Measurements from ENCODE around the gene ZNFX1.
A peak's percentile ranks its signal among the peaks of the same experiment; 100 is the strongest.

ZNFX1 gene

GRCh38 chr20:49288250-49288751 is 10.4 kb upstream of the ZNFX1 start:
- in situ Hi-C loops (cut with HindIII; ENCODE audit: low pct_unique_long_range_greater_than_20kb, low sequenced_read_pairs) = no loop called here
- TF ChIP-seq JUND (IDR thresholded peaks at IDR 0.05; ENCODE audit: low read depth) = no peak
- peak in 1 of 2 experiments; percentile 44 for DNase-seq (ENCODE audit: low read depth in 1 of 2, low spot score in 1 of 2)

- peak in 1 of 2 experiments; percentile 44 for DNase-seq (ENCODE audit: low read depth in 1 of 2, low spot score in 1 of 2)
- in situ Hi-C loops (cut with HindIII; ENCODE audit: low pct_unique_long_range_greater_than_20kb, low sequenced_read_pairs) = no loop called here
- TF ChIP-seq JUND (IDR thresholded peaks at IDR 0.05; ENCODE audit: low read depth) = no peak
Observed at GRCh38 chr20:49287555-49288249, 9.8 kb upstream of the ZNFX1 start.

- peak in 1 of 2 experiments; percentile 86 for DNase-seq (ENCODE audit: low read depth in 1 of 2, low spot score in 1 of 2)
- in situ Hi-C loops (cut with HindIII; ENCODE audit: low pct_unique_long_range_greater_than_20kb, low sequenced_read_pairs) = no loop called here
- no peak for TF ChIP-seq JUND (IDR thresholded peaks at IDR 0.05; ENCODE audit: low read depth)
Observed at GRCh38 chr20:49286689-49287551, 9.1 kb upstream of the ZNFX1 start.

DNA sequence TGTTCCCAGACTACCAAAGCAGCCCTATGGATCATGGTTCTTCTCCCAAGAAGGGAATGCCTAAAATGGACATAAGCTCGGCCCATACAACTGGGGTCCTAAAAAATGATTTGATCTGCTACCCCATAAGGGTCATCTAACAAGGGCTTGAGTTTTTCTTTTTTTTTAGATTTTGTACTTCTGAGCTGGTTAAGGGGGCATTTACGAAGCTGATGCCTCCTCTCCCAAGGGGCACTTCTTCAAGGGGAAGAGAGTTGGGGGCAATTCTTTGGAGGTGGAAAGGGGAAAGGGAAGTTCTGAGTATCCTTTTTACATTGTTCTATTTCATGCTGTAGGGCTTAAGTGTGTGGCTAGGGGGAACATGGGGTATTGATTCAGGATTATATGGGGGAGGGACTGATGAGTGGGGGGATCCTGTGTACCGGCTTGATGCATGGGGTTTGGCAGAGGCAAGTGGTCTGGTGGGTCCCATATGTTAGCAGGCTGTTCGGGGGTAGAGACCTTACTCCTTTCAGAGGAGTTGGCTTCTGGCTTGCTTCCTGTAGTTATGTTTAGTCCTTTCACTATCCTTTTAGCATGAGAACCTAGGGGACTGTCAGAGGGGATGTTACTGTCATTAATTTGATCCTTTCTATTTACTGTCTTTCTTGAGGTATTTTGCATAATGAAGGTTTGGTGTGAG is 8.1 kb upstream of the ZNFX1 start:
- no peak for DNase-seq (ENCODE audit: low read depth in 1 of 2, low spot score in 1 of 2)
- in situ Hi-C loops (cut with HindIII; ENCODE audit: low pct_unique_long_range_greater_than_20kb, low sequenced_read_pairs) = no loop called here
- 0 out of 2 replicates have a peak, but pooled peaks have one; percentile 16 for TF ChIP-seq JUND (IDR thresholded peaks at IDR 0.05; ENCODE audit: low read depth)

GRCh38 chr20:49285233-49285668 is 7.4 kb upstream of the ZNFX1 start:
- no peak for TF ChIP-seq JUND (IDR thresholded peaks at IDR 0.05; ENCODE audit: low read depth)
- in situ Hi-C loops (cut with HindIII; ENCODE audit: low pct_unique_long_range_greater_than_20kb, low sequenced_read_pairs) = no loop called here
- DNase-seq (ENCODE audit: low read depth in 1 of 2, low spot score in 1 of 2) = peak in 1 of 2 experiments; percentile 33

GRCh38 chr20:49284818-49285217 is 7.0 kb upstream of the ZNFX1 start:
- TF ChIP-seq JUND (IDR thresholded peaks at IDR 0.05; ENCODE audit: low read depth) = no peak

GRCh38 chr20:49283703-49284625 is 6.1 kb upstream of the ZNFX1 start:
- no peak for TF ChIP-seq JUND (IDR thresholded peaks at IDR 0.05; ENCODE audit: low read depth)
- peak in 1 of 2 experiments; percentile 36 for DNase-seq (ENCODE audit: low read depth in 1 of 2, low spot score in 1 of 2)
- in situ Hi-C loops (cut with HindIII; ENCODE audit: low pct_unique_long_range_greater_than_20kb, low sequenced_read_pairs) = no loop called here

More at GRCh38 chr20:49284818-49285217, 7.0 kb upstream of the ZNFX1 start:
- DNase-seq (ENCODE audit: low read depth in 1 of 2, low spot score in 1 of 2) = no peak
- in situ Hi-C loops (cut with HindIII; ENCODE audit: low pct_unique_long_range_greater_than_20kb, low sequenced_read_pairs) = no loop called here

GRCh38 chr20:49283176-49283702 is 5.4 kb upstream of the ZNFX1 start:
- no peak for TF ChIP-seq JUND (IDR thresholded peaks at IDR 0.05; ENCODE audit: low read depth)
- in situ Hi-C loops (cut with HindIII; ENCODE audit: low pct_unique_long_range_greater_than_20kb, low sequenced_read_pairs) = no loop called here
- DNase-seq (ENCODE audit: low read depth in 1 of 2, low spot score in 1 of 2) = peak in 1 of 2 experiments; percentile 29

GRCh38 chr20:49282584-49283171 is 4.8 kb upstream of the ZNFX1 start:
- in situ Hi-C loops (cut with HindIII; ENCODE audit: low pct_unique_long_range_greater_than_20kb, low sequenced_read_pairs) = no loop called here
- TF ChIP-seq JUND (IDR thresholded peaks at IDR 0.05; ENCODE audit: low read depth) = no peak

DNA sequence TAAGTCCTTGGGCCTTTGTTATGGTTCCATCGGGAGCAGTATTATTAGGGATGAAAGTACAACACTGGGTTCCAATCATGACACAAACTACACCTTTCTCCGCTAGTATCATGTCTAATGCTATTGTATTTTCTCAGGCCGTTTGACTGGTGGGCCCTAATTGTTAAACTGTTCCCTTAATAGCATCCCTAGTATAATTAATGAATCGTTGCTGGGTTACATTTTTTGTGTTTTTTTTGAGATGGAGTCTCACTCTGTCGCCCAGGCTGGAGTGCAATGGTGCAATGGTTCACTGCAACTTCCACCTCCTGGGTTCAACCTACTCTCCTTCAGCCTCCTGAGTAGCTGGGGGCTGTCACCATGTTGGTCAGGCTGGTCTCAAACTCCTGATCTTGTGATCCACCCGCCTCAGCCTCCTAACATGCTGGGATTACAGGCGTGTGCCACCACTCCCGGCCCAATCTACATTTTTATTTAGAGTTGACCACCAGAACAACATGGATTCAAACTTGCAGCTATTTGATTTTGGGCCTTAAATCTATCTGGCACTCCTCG is 4.1 kb upstream of the ZNFX1 start:
- no peak for TF ChIP-seq JUND (IDR thresholded peaks at IDR 0.05; ENCODE audit: low read depth)
- DNase-seq (ENCODE audit: low read depth in 1 of 2, low spot score in 1 of 2) = peak in 1 of 2 experiments; percentile 30
- in situ Hi-C loops (cut with HindIII; ENCODE audit: low pct_unique_long_range_greater_than_20kb, low sequenced_read_pairs) = no loop called here

More at GRCh38 chr20:49282584-49283171, 4.8 kb upstream of the ZNFX1 start:
- DNase-seq (ENCODE audit: low read depth in 1 of 2, low spot score in 1 of 2) = peak in 1 of 2 experiments; percentile 40
